ENCODE data around the gene TNNT2. TPM values are rescaled to one million over a fixed set of nuclear protein-coding genes. Genes with fewer than 3 reads are reported as not detected.

Gene TNNT2
- total and polyA plus RNA-seq, 2 donors (not counting 3 experiments of a cell fraction or from before 2014, with no cell fraction given) = not detected

GRCh38 chr1:201395936-201396335, 18.5 kb upstream of the TNNT2 start:
- CTCF ChIA-PET = interaction anchor here (1.6 to 2.3 kb wide), 3 partner anchors 10 to 13 kb away, joined by 4 to 5 read pairs (median 5); no protein-coding TSS in a partner anchor
- no TSS peak for BruUV-seq (replicated peaks)
- intact Hi-C loops (cut with micrococcal nuclease) = no loop called here

More at GRCh38 chr1:201395936-201396335, 18.5 kb upstream of the TNNT2 start:
- Histone ChIP-seq H3K4me3 (replicated peaks in 1 of 3; ENCODE audit: insufficient read depth in 1 of 3, low read depth in 1 of 3, low read length in 3 of 3) (no peak overlapping the region), H3K27ac (ENCODE audit: insufficient read depth, low read depth, low read length) (no peak overlapping the region), H3K36me3 (ENCODE audit: control insufficient read depth in 2 of 2, extremely low read depth in 1 of 2, insufficient read depth in 2 of 2, low read length in 2 of 2) (no peaks in the 10 kb centered on the region), H3K4me1 (ENCODE audit: control insufficient read depth, extremely low read depth, insufficient read depth, low read length) (no peaks in the 10 kb centered on the region), H3K27me3 (ENCODE audit: control insufficient read depth in 2 of 2, insufficient read depth in 2 of 2, low read length in 2 of 2) (peaks cover 44 to 48% of the 10 kb centered on the region in 2 experiments), H3K4me2 (ENCODE audit: insufficient read depth, low read length) (no peak overlapping the region), H3K79me2 (ENCODE audit: control insufficient read depth, insufficient read depth, low read length) (no peaks in the 10 kb centered on the region), H3K9me1 (replicated peaks; ENCODE audit: control insufficient read depth, extremely low read depth, insufficient read depth, low read length) (no peaks in the 10 kb centered on the region), H3K9me3 (replicated peaks; ENCODE audit: control insufficient read depth, insufficient read depth, low read length) (no peaks in the 10 kb centered on the region), H3K9ac (replicated peaks; ENCODE audit: extremely low read depth, insufficient read depth, low read length) (no peak overlapping the region), H2AFZ (ENCODE audit: low read depth, low read length) (no peak overlapping the region), H4K20me1 (replicated peaks; ENCODE audit: control insufficient read depth, extremely low read depth, insufficient read depth, low read length) (no peaks in the 10 kb centered on the region)
- dilution Hi-C loops (cut with MboI; ENCODE audit: extremely low pct_ligation_motif_present, low sequenced_read_pairs) = no loop called here
- TF ChIP-seq POLR2A (IDR thresholded peaks at IDR 0.05; ENCODE audit: low read depth, low read length) (no peak), JUN (IDR thresholded peaks at IDR 0.05; ENCODE audit: borderline replicate concordance, insufficient read depth, insufficient read length, low read depth) (no peak), EZH2 (IDR thresholded peaks at IDR 0.05; ENCODE audit: borderline replicate concordance, low read depth, low read length, severe bottlenecking) (no peak), MAX (IDR thresholded peaks at IDR 0.05; ENCODE audit: insufficient read depth, insufficient read length) (no peak), CTCF (IDR thresholded peaks at IDR 0.05; ENCODE audit: extremely low read depth in 1 of 2, insufficient read depth in 1 of 2, low read depth in 1 of 2, low read length in 2 of 2) (no peak), MYC (IDR thresholded peaks at IDR 0.05; ENCODE audit: low read depth, low read length) (no peak), FOS (IDR thresholded peaks at IDR 0.05; ENCODE audit: borderline replicate concordance, insufficient read depth, low read length) (no peak), GATA2 (IDR thresholded peaks at IDR 0.05; ENCODE audit: insufficient read depth, insufficient read length, low read depth, low read length) (no peak), POLR2AphosphoS5 (IDR thresholded peaks at IDR 0.05; ENCODE audit: insufficient read depth, low read depth, low read length) (no peak)
- no peak for FAIRE-seq
- POLR2A ChIA-PET = no interaction called here
- DNase-seq (ENCODE audit: low read depth, low spot score) = no peak

All from endothelial cell of umbilical vein (primary cell).